Fibroblast of skin of scalp (primary cell): ENCODE results near the gene NSD1.
A peak's percentile ranks its signal among the peaks of the same experiment; 100 is the strongest.

ENCODE experiments used
- DNase-seq: peaks from one replicate; pipeline ENCODE4 v3.0.0-alpha.2; 2013

Gene NSD1

DNA sequence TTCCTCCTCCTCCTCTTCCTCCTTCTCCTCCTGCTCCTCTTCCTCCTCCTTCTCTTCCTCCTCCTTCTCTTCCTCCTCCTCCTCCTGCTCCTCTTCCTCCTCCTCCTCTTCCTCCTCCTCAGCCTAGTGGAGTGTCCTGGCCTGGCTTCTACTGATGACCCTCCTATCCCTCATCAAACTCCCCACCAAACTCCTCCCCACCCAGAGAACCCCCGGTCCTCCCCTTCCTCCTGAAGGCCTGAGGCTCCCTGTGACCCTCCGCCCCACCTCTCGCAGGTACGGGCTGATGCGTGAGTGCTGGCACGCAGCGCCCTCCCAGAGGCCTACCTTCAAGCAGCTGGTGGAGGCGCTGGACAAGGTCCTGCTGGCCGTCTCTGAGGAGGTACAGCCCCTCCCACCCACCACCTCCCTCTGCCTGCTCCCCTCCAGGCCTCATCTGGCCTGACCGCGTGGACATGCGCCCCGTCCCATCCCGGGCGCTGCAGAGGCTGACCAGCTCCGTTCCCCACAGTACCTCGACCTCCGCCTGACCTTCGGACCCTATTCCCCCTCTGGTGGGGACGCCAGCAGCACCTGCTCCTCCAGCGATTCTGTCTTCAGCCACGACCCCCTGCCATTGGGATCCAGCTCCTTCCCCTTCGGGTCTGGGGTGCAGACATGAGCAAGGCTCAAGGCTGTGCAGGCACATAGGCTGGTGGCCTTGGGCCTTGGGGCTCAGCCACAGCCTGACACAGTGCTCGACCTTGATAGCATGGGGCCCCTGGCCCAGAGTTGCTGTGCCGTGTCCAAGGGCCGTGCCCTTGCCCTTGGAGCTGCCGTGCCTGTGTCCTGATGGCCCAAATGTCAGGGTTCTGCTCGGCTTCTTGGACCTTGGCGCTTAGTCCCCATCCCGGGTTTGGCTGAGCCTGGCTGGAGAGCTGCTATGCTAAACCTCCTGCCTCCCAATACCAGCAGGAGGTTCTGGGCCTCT lies 36.3 kb upstream of the NSD1 start:
- DNase-seq, result no peak

GRCh38 chr5:177098120-177098469 lies 35.5 kb upstream of the NSD1 start:
- no peak for DNase-seq

DNA sequence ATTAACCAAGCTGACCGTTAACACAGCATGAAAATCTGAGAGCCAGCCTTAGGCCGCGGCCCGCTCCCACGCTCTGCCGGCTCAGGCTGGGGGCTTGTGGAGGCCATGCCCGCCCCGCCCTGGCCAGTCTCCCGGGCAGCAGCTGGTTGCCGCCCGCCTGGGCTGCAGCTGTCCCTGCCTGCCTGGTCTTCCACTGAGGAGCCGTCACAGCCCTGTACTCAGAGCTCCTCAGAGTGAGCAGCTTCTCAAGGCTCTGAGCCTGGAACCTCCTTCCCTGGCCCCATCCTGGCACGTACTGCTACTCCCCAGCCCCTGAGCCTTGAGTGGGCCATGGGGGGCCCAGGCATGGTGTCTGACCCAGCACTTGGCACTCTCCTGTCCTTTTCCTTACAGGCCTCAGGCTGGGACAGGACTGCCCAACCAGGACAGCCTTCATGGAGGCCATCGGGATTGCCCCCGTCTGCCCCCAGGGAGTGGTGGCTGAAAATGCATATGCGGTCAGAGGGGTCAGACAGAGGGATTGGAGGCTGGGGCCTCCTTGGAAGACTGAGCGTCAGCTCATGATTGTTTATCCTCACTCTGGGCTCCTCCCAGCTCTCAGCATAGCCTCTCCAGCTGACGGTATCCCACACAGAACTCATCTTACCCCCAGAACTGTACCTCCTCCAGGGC lies 35.0 kb upstream of the NSD1 start:
- no peak for DNase-seq

- no peak for DNase-seq
Measured at GRCh38 chr5:177099422-177100093, 34.0 kb upstream of the NSD1 start.

GRCh38 chr5:177100714-177101121 lies 32.9 kb upstream of the NSD1 start:
- DNase-seq, result peak; percentile 35

- no peak for DNase-seq
Measured at GRCh38 chr5:177103523-177104253, 29.9 kb upstream of the NSD1 start.

- no peak for DNase-seq
Measured at GRCh38 chr5:177105691-177106476, 27.7 kb upstream of the NSD1 start.

DNA sequence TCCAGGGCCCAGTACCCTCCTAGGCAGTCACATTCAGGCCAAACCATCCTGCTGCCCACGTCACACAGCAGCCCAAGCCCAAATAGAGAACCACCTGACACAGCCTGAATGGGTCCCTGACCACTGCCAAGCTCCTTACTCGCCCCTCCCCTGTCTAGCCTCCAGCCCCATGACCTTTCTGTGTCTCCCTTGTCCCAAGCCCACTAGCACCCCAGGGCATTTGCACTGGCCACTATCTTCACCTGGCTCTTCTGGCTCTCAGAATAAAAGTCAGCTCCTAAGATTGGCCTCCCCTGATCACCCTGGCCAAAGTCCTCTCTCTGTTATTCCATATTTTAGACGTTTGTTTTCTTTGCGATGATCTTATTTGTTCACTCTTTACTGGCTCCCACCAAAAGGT lies 26.4 kb upstream of the NSD1 start:
- no peak for DNase-seq

DNA sequence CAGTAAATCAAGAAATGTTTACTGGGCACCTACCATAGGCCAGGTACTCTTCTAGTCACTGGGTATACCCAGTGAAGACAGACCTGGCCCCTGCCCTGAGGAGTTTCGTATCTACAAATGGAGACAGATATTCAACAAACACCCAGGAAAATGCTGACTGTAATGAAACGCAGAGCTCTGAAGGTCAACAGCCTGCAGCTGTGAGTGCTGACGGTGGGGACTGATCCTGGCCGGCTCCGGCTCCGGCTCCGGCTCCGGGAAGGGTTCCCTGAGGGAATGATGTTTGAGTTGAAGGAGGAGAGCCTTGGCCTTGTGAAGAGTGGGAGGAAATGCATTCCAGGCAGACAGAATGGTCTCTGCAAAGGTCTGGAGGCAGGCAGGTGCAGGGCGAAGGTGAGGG lies 23.8 kb upstream of the NSD1 start:
- no peak for DNase-seq

DNA sequence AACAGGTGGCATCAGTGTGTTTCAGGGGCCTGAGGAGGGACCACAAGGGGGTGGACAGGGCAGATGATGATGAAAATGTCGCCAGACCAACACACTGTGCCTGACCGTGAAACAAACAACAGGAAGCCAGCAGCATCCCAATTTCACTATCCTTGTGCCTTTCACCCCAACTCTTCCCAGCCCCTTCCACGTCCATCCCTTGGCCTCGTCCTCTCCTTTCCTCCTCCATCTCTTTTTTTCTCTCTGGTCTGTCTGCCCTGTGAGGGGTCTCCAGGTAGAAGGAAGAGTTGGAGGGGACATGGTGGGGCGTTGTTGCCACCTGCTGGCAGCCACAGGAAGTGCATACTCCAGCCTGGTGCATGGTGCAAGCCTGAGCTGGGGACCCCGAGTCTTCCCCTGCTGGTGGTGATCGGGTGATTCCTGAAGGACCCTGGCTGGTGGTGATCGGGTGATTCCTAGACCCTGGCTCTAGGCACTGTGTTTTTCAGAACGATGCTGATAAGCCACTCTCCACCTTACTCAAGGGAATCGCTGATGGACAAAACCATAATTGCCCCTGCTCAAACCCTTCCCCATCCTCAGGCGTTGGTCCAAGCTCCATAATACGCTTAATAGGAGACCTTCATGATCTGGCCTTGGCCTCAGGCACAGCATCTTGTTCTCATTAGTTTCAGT lies 21.7 kb upstream of the NSD1 start:
- peak; percentile 25 for DNase-seq

- no peak for DNase-seq
Measured at GRCh38 chr5:177112589-177113220, 20.9 kb upstream of the NSD1 start.

- DNase-seq, result peak; percentile 69
Measured at GRCh38 chr5:177113566-177114424, 19.8 kb upstream of the NSD1 start.

- peak; percentile 89 for DNase-seq
Measured at GRCh38 chr5:177116631-177117373, 16.8 kb upstream of the NSD1 start.

DNA sequence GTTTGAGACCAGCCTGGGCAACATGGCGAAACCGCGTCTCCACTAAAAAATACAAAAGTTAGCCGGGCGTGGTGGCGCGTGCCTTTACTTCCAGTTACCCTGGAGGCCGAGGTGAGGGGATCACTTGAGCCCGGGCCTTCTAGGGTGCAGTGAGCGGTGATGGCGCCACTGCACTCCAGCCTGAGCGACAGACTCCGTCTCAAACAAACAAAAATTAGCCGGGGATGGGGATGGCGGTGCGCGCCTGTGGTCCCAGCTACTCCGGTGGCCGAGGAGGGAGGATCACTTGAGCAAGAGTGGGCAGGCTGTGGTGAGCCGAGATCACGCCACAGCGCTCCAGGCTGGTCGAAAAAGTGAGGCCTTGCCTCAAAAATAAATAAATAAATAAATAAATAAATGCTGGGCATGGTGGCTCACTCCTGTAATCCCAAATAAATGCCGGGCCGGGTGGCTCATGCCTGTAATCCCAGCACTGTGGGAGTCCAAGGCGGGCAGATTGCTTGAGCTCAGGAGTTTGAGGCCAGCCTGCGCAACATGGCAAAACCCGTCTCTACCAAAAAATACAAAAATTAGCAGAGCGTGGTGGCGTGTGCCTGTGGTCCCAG lies 16.0 kb upstream of the NSD1 start:
- no peak for DNase-seq

DNA sequence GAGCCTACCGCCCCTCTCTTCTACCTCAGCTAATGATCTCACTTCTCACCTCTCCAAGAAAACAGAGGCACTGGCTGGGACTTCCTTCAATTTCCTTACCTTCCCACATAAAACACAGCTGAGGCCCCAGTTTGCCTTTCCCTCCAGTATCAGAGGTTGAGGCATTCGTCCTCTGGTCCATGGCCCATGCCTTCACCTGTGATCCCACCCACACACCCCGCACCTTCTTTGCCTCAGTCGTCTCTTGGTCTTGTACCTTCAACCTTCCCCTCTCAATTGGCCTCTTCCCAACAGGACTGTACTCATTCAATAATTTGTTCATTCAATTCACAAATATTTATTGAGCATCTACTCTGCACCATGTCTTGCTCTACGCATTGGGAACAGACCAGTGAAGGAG lies 11.0 kb upstream of the NSD1 start:
- no peak for DNase-seq

- no peak for DNase-seq
Measured at GRCh38 chr5:177123789-177124485, 9.6 kb upstream of the NSD1 start.

- DNase-seq, result no peak
Measured at GRCh38 chr5:177124486-177124991, 9.0 kb upstream of the NSD1 start.

DNA sequence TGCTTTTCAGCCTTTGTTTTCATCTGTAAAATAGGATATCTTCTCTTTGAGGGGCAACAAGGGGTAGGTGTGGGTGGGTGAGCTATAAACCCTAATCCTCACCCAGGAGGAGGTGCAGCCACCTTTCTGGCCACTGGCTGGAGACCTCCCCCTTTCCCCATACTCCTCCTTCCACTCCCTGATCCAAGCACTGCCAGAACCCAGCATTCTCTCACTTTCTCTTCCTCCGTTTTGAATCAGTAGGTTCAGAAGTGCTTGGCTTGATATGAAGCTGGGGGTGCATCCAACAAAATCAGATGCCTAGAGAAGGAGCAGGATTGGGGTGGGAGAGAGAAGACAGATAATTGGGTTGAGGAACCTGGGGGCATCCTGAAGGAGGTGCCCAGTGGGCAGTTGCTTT lies 6.8 kb upstream of the NSD1 start:
- no peak for DNase-seq
